Measurements from ENCODE around the gene HELB.

The HELB gene

DNA sequence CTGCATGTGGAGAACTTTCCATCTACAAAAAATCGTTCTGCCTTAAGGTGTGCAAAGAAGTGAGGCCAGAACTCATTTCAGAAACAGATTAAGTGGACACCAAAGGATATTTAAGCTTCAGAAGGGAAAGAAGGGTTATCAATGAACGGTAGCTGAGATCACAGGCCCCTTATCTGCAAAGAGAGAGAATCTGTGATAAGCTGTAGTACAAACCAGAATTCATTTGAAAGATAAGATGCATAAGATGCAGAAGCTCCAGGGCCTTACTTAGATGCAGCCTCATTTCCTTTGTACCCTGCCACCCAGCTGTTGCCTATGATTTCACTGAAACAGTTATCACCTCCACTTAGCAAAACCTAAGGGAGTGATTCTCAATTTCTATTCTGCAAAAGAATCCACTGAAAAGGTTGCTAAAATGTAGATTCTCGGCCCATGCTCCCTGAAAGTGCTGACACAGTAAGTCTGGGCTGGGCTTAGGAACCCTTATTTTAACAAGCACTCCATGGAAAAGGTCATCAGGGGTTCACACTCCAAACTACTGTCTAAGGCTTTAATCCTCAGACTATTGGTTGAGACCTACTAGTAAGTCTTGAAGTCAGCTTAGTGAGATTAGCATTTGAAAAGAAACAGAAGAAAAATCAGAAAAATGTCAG, 64.8 kb downstream of the HELB start:
- no peak for DNase-seq

DNA sequence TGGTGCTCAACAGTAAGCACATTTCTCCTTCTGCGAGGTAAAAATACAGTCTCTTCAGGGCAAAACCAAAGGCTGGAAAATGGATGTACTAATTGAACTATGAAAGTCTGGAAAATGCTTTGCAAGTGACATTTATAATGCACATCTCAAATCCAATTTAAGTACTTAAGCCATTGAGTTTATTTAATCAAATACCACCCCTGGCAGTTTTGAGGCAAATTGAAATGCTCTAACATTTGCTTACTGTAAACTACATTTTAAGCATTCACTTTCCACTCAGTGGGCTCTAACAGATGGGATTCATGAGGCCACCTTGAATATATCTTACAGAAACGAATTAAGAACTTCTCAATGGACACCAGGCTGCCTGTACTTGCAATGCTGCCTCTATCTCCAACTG, 69.7 kb downstream of the HELB start:
- DNase-seq, result peak; percentile 7 to 9

DNA sequence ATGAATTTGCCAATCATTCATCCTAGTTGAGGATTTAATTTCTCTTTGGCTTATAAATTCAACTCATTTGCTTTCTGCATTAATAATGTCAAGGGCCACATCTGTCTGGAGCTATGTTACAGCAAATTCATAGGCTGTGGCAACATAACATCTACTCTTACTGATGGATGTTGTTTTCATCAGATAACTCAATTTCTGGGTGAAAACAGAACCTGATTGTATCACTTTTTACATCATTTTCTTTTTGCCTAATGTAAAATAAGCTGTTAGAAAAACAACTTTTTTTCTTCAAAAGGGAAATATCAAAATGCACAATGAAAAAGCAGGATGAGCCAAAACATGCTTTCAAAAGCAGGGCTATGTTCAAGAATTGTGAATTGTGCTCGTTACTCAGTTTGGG, 73.3 kb downstream of the HELB start:
- DNase-seq, result no peak

DNA sequence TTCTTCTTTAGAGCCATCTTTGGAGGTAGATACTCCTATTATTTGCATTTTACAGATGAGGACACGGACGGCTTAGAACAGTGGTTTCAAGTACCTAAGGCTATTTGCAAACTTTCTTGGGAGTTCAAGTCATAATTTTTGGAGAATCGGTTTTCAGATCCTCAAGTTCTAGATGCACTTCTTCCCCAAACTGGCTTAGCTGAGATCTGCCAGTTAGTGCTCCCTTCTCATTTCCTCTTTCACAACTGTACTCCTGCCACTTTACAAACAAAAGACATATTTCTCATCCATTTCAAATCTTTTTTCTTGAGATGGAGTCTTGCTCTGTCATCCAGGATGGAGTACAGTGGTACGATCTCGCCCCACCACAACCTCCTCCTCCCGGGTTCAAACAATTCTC, 77.3 kb downstream of the HELB start:
- DNase-seq, result no peak

DNA sequence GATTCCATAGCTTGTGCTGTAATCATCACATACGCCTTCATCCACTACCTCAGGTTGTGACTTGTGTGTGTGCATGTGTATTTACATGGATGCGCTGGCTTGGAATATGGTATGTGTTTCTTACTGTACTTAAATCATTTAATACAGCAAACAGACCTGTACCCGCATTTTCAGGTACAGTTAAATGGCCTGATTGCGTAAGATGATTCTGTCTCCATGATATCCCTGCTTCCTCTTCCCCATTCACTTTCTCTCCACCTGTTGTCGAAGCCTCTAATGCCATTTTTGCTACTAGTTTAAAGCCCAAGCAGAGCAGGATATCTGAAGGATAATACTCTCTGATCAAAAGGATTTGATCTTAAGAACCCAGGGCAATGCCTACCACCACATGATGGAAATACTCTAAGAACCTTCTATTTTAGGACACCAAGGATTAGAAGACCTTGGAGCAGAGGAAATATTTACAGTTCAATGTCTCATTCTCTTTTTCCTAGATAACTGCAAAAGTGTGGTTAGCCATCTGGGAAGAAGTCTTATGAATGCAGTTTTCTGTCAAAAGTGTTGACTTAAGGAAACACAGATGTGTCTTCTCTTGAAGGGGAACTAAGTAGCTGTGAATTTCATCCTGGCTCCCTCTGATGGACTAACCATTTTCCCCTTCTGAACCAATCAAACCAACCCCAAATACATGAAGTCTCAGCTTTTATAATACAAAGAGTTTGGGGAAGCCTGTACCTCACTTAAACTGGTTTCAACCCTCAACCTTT, 78.7 kb downstream of the HELB start:
- DNase-seq, result no peak

DNA sequence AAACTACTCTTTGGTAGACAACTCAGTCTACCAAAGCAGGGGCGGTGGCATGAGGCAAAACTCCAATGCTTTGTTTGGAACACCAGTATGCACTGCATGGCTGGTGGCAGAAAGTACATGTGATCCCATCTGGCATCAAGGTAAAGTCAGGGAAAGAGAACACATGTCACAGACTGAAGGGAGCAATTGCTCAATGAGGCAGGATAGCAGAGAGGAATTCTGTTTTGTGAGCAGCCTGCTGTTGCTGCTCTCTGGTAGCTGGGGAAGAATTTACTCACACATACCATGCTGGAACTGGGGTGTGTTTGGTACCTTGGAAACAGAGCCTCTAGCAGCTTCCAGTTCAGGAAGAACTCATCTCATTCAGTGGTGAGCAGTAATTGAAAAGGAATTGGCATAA, 84.8 kb downstream of the HELB start:
- DNase-seq, result no peak

Measured in NCI-H526 (cell line).